Endothelial cell of umbilical vein (primary cell): ENCODE measurements around the gene UBE2M. TPM values are rescaled to one million over a fixed set of nuclear protein-coding genes. Genes with fewer than 3 reads are reported as not detected.

Experiments
- BruUV-seq: library from RNA; stranded (reverse); fragments of 400-500 nt; replicated peaks from 2 replicates; lab custom pipeline; 2021; lab: Mats Ljungman, UMichigan
- CTCF ChIA-PET: fragments of 300-600, 350-600 bp; sonication (Branson Sonifier 250); formaldehyde crosslinking; loops from one replicate; lab custom pipeline; 2021; ENCODE audit warnings: antibody characterized with exemption, inconsistent platforms; lab: Charles Lee
- POLR2A ChIA-PET: fragments of 300-600, 350-600 bp; sonication (Branson Sonifier 250); formaldehyde crosslinking; loops from one replicate; lab custom pipeline; 2021; ENCODE audit warnings: antibody characterized with exemption, inconsistent platforms; lab: Charles Lee
- DNase-seq: peaks from one replicate; pipeline ENCODE4 v3.0.0-alpha.2; 2011; ENCODE audit warnings: low read depth, low spot score
- FAIRE-seq: peaks from 2 replicates; lab custom pipeline; 2011; peaks lifted over from hg19 to GRCh38; lab: Jason Lieb, UNC
- H2AFZ ChIP-seq: 2 replicates; pipeline ENCODE4 v1.6.0; 2012; ENCODE audit warnings: low read depth, low read length, control low read depth, inconsistent platforms
- H3K27ac ChIP-seq: 2 replicates; pipeline ENCODE4 v1.5.1; 2011; ENCODE audit warnings: low read depth, mild to moderate bottlenecking, control low read depth, low read length, moderate library complexity; ENCODE audit not compliant: insufficient read depth
- H3K27me3 ChIP-seq, 2 experiments: 2 replicates each; pipeline versions ENCODE4 v1.6.0 to v1.6.1; 2011; ENCODE audit warnings: low read length in 2 of 2, mixed read lengths in 1 of 2; ENCODE audit not compliant: control insufficient read depth in 2 of 2, insufficient read depth in 2 of 2
- H3K36me3 ChIP-seq, 2 experiments: 2 replicates in 1 of 2; 3 replicates in 1 of 2; pipeline ENCODE4 v1.5.1; 2011; ENCODE audit warnings: low read length in 2 of 2, mild to moderate bottlenecking in 1 of 2, moderate library complexity in 1 of 2; ENCODE audit not compliant: control insufficient read depth in 2 of 2, insufficient read depth in 2 of 2; ENCODE audit errors: extremely low read depth in 1 of 2
- H3K4me1 ChIP-seq: 3 replicates; pipeline ENCODE4 v1.5.1; 2011; ENCODE audit warnings: mild to moderate bottlenecking, low read length; ENCODE audit not compliant: control insufficient read depth, insufficient read depth; ENCODE audit errors: extremely low read depth
- H3K4me2 ChIP-seq: 2 replicates; pipeline ENCODE4 v1.6.1; 2011; ENCODE audit warnings: low read length, control low read depth, mixed read lengths; ENCODE audit not compliant: insufficient read depth
- H3K4me3 ChIP-seq, 3 experiments: fragments of 200-600 bp in 1 of 3; sonication (generic), shearing (Covaris generic) in 1 of 3; replicated peaks in 1 of 3; 2 replicates each; pipeline ENCODE4 v1.5.1; 2011 to 2016; ENCODE audit warnings: control low read depth in 3 of 3, low read length in 3 of 3, mild to moderate bottlenecking in 2 of 3, inconsistent platforms in 1 of 3, low read depth in 1 of 3, moderate library complexity in 1 of 3; ENCODE audit not compliant: insufficient read depth in 1 of 3
- H3K79me2 ChIP-seq: 2 replicates; pipeline ENCODE4 v1.6.0; 2012; ENCODE audit warnings: low read length, inconsistent platforms; ENCODE audit not compliant: control insufficient read depth, insufficient read depth
- H3K9ac ChIP-seq: replicated peaks from 2 replicates; pipeline ENCODE3; 2011; ENCODE audit warnings: low read length, control low read depth; ENCODE audit not compliant: insufficient read depth; ENCODE audit errors: extremely low read depth
- H3K9me1 ChIP-seq: replicated peaks from 3 replicates; pipeline ENCODE4 v1.6.0; 2011; ENCODE audit warnings: mild to moderate bottlenecking, low read length; ENCODE audit not compliant: control insufficient read depth, insufficient read depth; ENCODE audit errors: extremely low read depth
- H3K9me3 ChIP-seq: replicated peaks from 2 replicates; pipeline ENCODE4 v1.5.1; 2012; ENCODE audit warnings: low read length, inconsistent platforms; ENCODE audit not compliant: control insufficient read depth, insufficient read depth
- H4K20me1 ChIP-seq: replicated peaks from 2 replicates; pipeline ENCODE3; 2011; ENCODE audit warnings: mild to moderate bottlenecking, low read length; ENCODE audit not compliant: control insufficient read depth, insufficient read depth; ENCODE audit errors: extremely low read depth
- EZH2 ChIP-seq: IDR thresholded peaks from 2 replicates; pipeline ENCODE4 v1.6.1; 2012; ENCODE audit warnings: borderline replicate concordance, low read depth, mild to moderate bottlenecking, moderate library complexity, low read length, inconsistent platforms; ENCODE audit not compliant: severe bottlenecking
- FOS ChIP-seq: IDR thresholded peaks from 2 replicates; pipeline ENCODE4 v1.6.1; 2011; ENCODE audit warnings: mild to moderate bottlenecking, low read length, moderate library complexity, borderline replicate concordance; ENCODE audit not compliant: insufficient read depth
- GATA2 ChIP-seq: IDR thresholded peaks from 2 replicates; pipeline ENCODE4 v1.7.0; 2011; ENCODE audit warnings: low read depth, mild to moderate bottlenecking, moderate library complexity, mixed read lengths, low read length; ENCODE audit not compliant: insufficient read length, insufficient read depth
- JUN ChIP-seq: IDR thresholded peaks from 2 replicates; pipeline ENCODE4 v1.6.1; 2011; ENCODE audit warnings: borderline replicate concordance, low read depth; ENCODE audit not compliant: insufficient read length, insufficient read depth
- MYC ChIP-seq: IDR thresholded peaks from one replicate; pipeline ENCODE4 v1.6.1; 2011; ENCODE audit warnings: mild to moderate bottlenecking, low read depth, low read length
- POLR2A ChIP-seq: IDR thresholded peaks from 2 replicates; pipeline ENCODE4 v1.6.1; 2012; ENCODE audit warnings: low read depth, mild to moderate bottlenecking, control low read depth, low read length
- POLR2AphosphoS5 ChIP-seq: IDR thresholded peaks from 2 replicates; pipeline ENCODE4 v1.6.1; 2012; ENCODE audit warnings: low read depth, mild to moderate bottlenecking, control low read depth, low read length, moderate library complexity; ENCODE audit not compliant: insufficient read depth
- dilution Hi-C: fragments of 300-500 bp; cut with MboI; formaldehyde crosslinking; loops from one replicate; pipeline ENCODE4 v1.15.0; 2019; ENCODE audit warnings: low sequenced_read_pairs; ENCODE audit not compliant: extremely low pct_ligation_motif_present
- intact Hi-C: fragments of 100-400 bp; cut with micrococcal nuclease; formaldehyde crosslinking; loops from one replicate; pipeline ENCODE4 v1.10.0; 2022
- polyA plus RNA-seq, 4 experiments: library from polyadenylated mRNA; depleted of rRNA in 3 of 4; stranded (reverse) in 3 of 4; unstranded in 1 of 4; fragments of >200 nt; gene quantifications; 2 replicates each; pipeline versions ENCODE4 v1.2.1 to v1.2.3, GENCODE V29; 2011 to 2012; ENCODE audit warnings: missing spikeins in 1 of 4
- total RNA-seq: library from RNA; stranded (reverse); gene quantifications from 2 replicates; pipeline ENCODE4 v1.2.3, GENCODE V29; 2021
- TF ChIP-seq, protein P1 (sequence below), 2 donors: IDR thresholded peaks; 1 replicate in 1 of 2; 2 replicates in 1 of 2; pipeline ENCODE4 v1.5.1; 2011; ENCODE audit warnings: low read length in 2 of 2, mild to moderate bottlenecking in 2 of 2, moderate library complexity in 2 of 2, control low read depth in 1 of 2, inconsistent platforms in 1 of 2, low read depth in 1 of 2; ENCODE audit not compliant: insufficient read depth in 1 of 2; ENCODE audit errors: extremely low read depth in 1 of 2
- TF ChIP-seq, protein P2 (sequence below): IDR thresholded peaks from 2 replicates; pipeline ENCODE4 v1.6.1; 2011; ENCODE audit not compliant: insufficient read depth, insufficient read length

The UBE2M gene
- total and polyA plus RNA-seq, 2 donors (not counting 3 experiments of a cell fraction or from before 2014, with no cell fraction given): 87.8 to 102 TPM

DNA sequence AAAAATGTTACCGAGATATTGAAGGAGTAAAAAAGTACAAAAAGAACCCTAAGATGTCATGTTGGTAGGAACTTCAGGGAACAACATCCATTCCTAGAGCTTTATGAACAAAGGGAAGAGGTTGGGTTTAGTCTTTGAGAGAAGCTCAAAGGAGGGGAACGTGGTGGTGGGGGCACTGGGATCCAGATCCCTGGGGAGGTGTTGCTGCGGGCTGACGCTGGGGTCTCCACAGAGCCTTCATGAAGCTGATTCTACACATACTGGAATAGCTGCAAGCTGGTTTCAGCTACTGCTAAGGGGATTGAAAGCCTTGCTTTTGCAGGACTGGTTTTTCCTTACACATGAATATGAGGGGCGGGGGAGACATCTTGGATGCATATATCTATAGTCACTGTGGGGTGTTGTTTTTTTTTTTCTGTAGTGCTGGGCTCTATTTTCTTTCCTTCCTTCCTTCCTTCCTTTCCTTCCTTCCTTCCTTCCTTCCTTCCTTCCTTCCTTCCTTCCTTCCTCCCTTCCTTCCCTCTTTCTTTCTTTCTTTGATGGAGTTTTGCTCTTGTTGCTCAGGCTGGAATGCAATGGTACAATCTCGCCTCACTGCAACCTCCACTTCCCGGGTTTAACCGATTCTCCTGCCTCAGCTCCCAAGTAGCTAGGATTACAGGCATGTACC is 21.2 kb upstream of the UBE2M start:
- FAIRE-seq (no peak), DNase-seq (no peak)
- no peak overlapping the region for H3K4me2 ChIP-seq
- no peak overlapping the region for H3K27ac ChIP-seq
- TF ChIP-seq POLR2AphosphoS5 (no peak), GATA2 (no peak), FOS (no peak), JUN (no peak), EZH2 (no peak), POLR2A (no peak), MYC (no peak)
- TF ChIP-seq, protein P1, sequence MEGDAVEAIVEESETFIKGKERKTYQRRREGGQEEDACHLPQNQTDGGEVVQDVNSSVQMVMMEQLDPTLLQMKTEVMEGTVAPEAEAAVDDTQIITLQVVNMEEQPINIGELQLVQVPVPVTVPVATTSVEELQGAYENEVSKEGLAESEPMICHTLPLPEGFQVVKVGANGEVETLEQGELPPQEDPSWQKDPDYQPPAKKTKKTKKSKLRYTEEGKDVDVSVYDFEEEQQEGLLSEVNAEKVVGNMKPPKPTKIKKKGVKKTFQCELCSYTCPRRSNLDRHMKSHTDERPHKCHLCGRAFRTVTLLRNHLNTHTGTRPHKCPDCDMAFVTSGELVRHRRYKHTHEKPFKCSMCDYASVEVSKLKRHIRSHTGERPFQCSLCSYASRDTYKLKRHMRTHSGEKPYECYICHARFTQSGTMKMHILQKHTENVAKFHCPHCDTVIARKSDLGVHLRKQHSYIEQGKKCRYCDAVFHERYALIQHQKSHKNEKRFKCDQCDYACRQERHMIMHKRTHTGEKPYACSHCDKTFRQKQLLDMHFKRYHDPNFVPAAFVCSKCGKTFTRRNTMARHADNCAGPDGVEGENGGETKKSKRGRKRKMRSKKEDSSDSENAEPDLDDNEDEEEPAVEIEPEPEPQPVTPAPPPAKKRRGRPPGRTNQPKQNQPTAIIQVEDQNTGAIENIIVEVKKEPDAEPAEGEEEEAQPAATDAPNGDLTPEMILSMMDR (IDR thresholded peaks at IDR 0.05; ENCODE audit: extremely low read depth in 1 of 2, insufficient read depth in 1 of 2, low read depth in 1 of 2, low read length in 2 of 2): no peak
- TF ChIP-seq, protein P2, sequence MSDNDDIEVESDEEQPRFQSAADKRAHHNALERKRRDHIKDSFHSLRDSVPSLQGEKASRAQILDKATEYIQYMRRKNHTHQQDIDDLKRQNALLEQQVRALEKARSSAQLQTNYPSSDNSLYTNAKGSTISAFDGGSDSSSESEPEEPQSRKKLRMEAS: no peak
- POLR2A ChIA-PET: interaction anchor here (0.7 kb wide), 1 partner anchor 35 kb away, joined by 3 read pairs; no protein-coding TSS in a partner anchor
- H2AFZ ChIP-seq: no peak overlapping the region
- no peaks in the 10 kb centered on the region for H4K20me1 ChIP-seq
- peaks cover 0 to 14% of the 10 kb centered on the region in 2 experiments for H3K36me3 ChIP-seq
- H3K4me3 ChIP-seq: no peak overlapping the region
- H3K9me1 ChIP-seq: no peaks in the 10 kb centered on the region
- dilution Hi-C loops (no loop called here), intact Hi-C loops (no loop called here)
- peaks cover 4% of the 10 kb centered on the region for H3K4me1 ChIP-seq
- H3K27me3 ChIP-seq: no peaks in the 10 kb centered on the region
- CTCF ChIA-PET: interaction anchor here (1.7 to 8.9 kb wide), 4 partner anchors 25 to 65 kb away, joined by 7 to 111 read pairs (median 28); partner anchors contain the start of genes CHMP2A and ZBTB45
- H3K79me2 ChIP-seq: peaks cover 13% of the 10 kb centered on the region
- H3K9me3 ChIP-seq: no peaks in the 10 kb centered on the region
- BruUV-seq: no TSS peak
- H3K9ac ChIP-seq: no peak overlapping the region
